Stimulated activated memory B cell treated with anti-CD40 and anti-IgM and Interleukin-4, amounts not matched to agents 10 μg/mL and 1 μg/mL and 100 μg/mL, for 72 hours (primary cell): ENCODE data around the gene PROB1.
"Not testable (repeated sequence)": the region's sequence is repeated elsewhere in the genome, so short reads cannot be mapped to it uniquely, and the experiment has no call there.

Experiments
- ATAC-seq: fragments of 150-1000 bp; cut with Tn5 transposase; 2 replicates; pipeline ENCODE4 v1.10.0; 2021
- H3K27ac Mint-ChIP-seq: one replicate; pipeline ENCODE4 v1.8.0; 2022; ENCODE audit warnings: mild to moderate bottlenecking, mixed read lengths
- H3K27me3 Mint-ChIP-seq: one replicate; pipeline ENCODE4 v1.8.0; 2022; ENCODE audit warnings: mixed read lengths
- H3K36me3 Mint-ChIP-seq: one replicate; pipeline ENCODE4 v1.8.0; 2022; ENCODE audit warnings: mixed read lengths
- H3K4me1 Mint-ChIP-seq: one replicate; pipeline ENCODE4 v1.8.0; 2022; ENCODE audit warnings: mixed read lengths
- H3K4me3 Mint-ChIP-seq: one replicate; pipeline ENCODE4 v1.8.0; 2022; ENCODE audit warnings: mild to moderate bottlenecking, moderate library complexity, mixed read lengths
- H3K9me3 Mint-ChIP-seq: one replicate; pipeline ENCODE4 v1.8.0; 2022; ENCODE audit warnings: mixed read lengths

PROB1 gene

GRCh38 chr5:139379626-139380449 lies 15.1 kb downstream of the PROB1 start:
- no peaks in the 10 kb centered on the region for H3K9me3 Mint-ChIP-seq
- H3K4me3 Mint-ChIP-seq: no peak overlapping the region
- H3K36me3 Mint-ChIP-seq: peaks cover 18% of the 10 kb centered on the region
- no peak for ATAC-seq
- peaks cover 44% of the 10 kb centered on the region for H3K4me1 Mint-ChIP-seq
- H3K27ac Mint-ChIP-seq: no peak overlapping the region
- no peaks in the 10 kb centered on the region for H3K27me3 Mint-ChIP-seq

DNA sequence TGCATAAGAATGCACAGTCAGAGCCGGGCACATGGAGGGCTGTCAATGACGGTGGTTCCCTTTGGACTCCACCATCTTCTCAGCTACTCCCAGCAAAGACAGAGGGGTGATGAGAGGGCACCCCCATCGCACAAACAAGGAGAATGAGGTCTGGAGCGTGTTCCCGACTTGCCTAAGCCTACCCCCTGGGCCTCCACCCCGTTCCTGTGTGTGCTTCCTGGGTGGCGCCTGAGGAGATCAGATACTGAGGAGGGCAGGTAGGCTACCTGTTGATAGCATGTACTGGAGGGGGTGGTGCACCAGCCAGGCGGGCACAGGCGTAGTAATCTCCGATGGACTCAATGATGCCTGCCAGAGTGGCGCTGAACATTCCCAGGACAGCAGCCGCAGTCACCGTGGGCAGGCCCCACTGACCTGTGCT lies 16.0 kb downstream of the PROB1 start:
- H3K27ac Mint-ChIP-seq: no peak overlapping the region
- peaks cover 19% of the 10 kb centered on the region for H3K36me3 Mint-ChIP-seq
- no peak for ATAC-seq
- H3K4me3 Mint-ChIP-seq: no peak overlapping the region
- H3K9me3 Mint-ChIP-seq: no peaks in the 10 kb centered on the region
- peaks cover 36% of the 10 kb centered on the region for H3K4me1 Mint-ChIP-seq
- no peaks in the 10 kb centered on the region for H3K27me3 Mint-ChIP-seq

- peak; percentile 13 for ATAC-seq
- H3K9me3 Mint-ChIP-seq: no peaks in the 10 kb centered on the region
- no peaks in the 10 kb centered on the region for H3K27me3 Mint-ChIP-seq
- peaks cover 24% of the 10 kb centered on the region for H3K36me3 Mint-ChIP-seq
- peaks cover 30% of the 10 kb centered on the region for H3K4me1 Mint-ChIP-seq
- no peak overlapping the region for H3K4me3 Mint-ChIP-seq
- no peak overlapping the region for H3K27ac Mint-ChIP-seq
Measured at GRCh38 chr5:139378101-139378825, 16.6 kb downstream of the PROB1 start.

DNA sequence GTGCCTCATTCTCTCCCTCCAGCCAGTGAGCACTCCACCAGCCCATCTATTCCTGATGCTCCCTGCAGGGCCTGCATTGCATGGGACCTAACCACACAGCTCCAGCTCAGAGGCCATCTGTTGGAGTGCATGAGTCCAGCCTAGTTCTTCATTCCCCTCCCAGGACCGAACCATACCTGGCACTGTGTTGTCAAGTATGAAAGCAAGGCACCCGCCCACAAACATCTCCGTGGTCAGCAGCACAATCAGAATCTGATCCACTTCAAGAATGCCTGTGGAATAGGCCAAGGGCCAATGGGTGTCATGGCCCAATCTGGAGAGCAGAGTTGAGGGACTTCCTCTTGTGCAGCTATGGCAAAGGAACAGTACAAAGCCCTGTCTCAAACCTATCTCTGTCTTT lies 17.7 kb downstream of the PROB1 start:
- H3K9me3 Mint-ChIP-seq: no peaks in the 10 kb centered on the region
- H3K27ac Mint-ChIP-seq: no peak overlapping the region
- H3K4me1 Mint-ChIP-seq: peaks cover 22% of the 10 kb centered on the region
- ATAC-seq: no peak
- H3K27me3 Mint-ChIP-seq: no peaks in the 10 kb centered on the region
- H3K36me3 Mint-ChIP-seq: peaks cover 27% of the 10 kb centered on the region
- H3K4me3 Mint-ChIP-seq: no peak overlapping the region

DNA sequence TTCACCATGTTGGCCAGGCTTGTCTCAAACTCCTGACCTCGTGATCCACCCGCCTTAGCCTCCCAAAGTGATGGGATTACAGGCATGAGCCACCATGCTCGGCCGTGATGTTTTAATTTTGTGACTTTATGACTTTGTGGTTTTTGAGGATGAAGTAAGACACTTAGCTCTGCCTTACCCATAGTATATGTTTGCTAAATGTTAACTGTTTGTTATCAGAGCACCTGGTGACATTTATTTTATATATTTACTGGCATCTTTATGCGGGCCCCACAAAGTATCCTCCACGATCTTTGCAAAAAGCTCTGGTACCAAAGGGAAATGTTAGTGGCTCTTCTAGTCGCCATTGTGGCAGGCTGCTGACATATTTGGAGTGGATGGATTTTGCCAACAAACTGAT lies 18.5 kb downstream of the PROB1 start:
- no peak overlapping the region for H3K4me3 Mint-ChIP-seq
- no peak for ATAC-seq
- no peaks in the 10 kb centered on the region for H3K27me3 Mint-ChIP-seq
- no peak overlapping the region for H3K27ac Mint-ChIP-seq
- no peaks in the 10 kb centered on the region for H3K9me3 Mint-ChIP-seq
- peaks cover 33% of the 10 kb centered on the region for H3K36me3 Mint-ChIP-seq
- H3K4me1 Mint-ChIP-seq: peaks cover 17% of the 10 kb centered on the region

- Mint-ChIP-seq H3K27me3 (no peaks in the 10 kb centered on the region), H3K27ac (no peak overlapping the region), H3K9me3 (no peaks in the 10 kb centered on the region), H3K4me1 (peaks cover 15% of the 10 kb centered on the region), H3K4me3 (no peak overlapping the region), H3K36me3 (peaks cover 33% of the 10 kb centered on the region)
- no peak for ATAC-seq
Measured at GRCh38 chr5:139374909-139375308, 20.0 kb downstream of the PROB1 start.

GRCh38 chr5:139371482-139372435 lies 23.1 kb downstream of the PROB1 start:
- Mint-ChIP-seq H3K36me3 (peaks cover 28% of the 10 kb centered on the region), H3K27ac (no peak overlapping the region), H3K4me3 (no peak overlapping the region), H3K9me3 (no peaks in the 10 kb centered on the region), H3K27me3 (no peaks in the 10 kb centered on the region), H3K4me1 (no peaks in the 10 kb centered on the region)
- no peak for ATAC-seq

GRCh38 chr5:139369181-139369580 lies 25.7 kb downstream of the PROB1 start:
- peaks cover 23% of the 10 kb centered on the region for H3K36me3 Mint-ChIP-seq
- no peaks in the 10 kb centered on the region for H3K4me1 Mint-ChIP-seq
- no peaks in the 10 kb centered on the region for H3K9me3 Mint-ChIP-seq
- ATAC-seq: no peak
- no peak overlapping the region for H3K4me3 Mint-ChIP-seq
- H3K27me3 Mint-ChIP-seq: no peaks in the 10 kb centered on the region
- no peak overlapping the region for H3K27ac Mint-ChIP-seq

DNA sequence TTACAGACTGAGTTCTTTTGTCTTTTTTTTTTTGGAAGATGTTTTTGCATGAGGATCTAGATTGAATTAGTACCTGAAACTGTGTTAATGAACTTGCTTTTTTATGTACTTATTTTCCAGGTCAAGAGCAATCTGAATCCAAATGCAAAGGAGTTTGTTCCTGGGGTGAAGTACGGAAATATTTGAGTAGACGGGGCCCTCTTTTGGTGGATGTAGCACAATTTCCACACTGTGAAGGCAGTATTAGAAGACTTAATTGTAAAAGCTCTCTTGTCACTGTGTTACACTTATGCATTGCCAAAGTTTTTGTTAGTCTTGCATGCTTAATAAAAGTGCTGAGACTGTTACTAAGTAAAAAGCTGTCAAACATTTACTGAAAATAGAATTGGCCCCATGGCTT lies 26.3 kb downstream of the PROB1 start:
- Mint-ChIP-seq H3K27ac (peak overlapping the region; percentile 34), H3K36me3 (peaks cover 27% of the 10 kb centered on the region), H3K9me3 (no peaks in the 10 kb centered on the region), H3K4me3 (no peak overlapping the region), H3K4me1 (peaks cover 5% of the 10 kb centered on the region), H3K27me3 (no peaks in the 10 kb centered on the region)
- no peak for ATAC-seq

DNA sequence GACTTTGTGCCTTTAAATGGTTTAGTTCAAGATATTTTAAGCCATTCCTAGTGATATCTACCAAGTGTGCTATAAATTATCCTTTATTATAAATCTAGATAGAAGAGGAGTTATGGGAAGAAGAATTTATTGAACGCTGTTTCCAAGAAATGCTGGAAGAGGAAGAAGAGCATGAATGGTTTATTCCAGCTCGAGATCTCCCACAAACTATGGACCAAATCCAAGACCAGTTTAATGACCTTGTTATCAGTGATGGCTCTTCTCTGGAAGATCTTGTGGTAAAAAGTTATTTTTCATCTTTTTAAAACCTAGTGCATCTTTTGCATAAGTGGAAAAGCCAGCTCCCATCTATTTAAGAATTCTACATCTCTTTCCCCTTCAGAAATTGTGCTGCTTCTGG lies 30.4 kb downstream of the PROB1 start:
- peaks cover 14% of the 10 kb centered on the region for H3K4me1 Mint-ChIP-seq
- H3K27ac Mint-ChIP-seq: no peak overlapping the region
- no peaks in the 10 kb centered on the region for H3K9me3 Mint-ChIP-seq
- H3K36me3 Mint-ChIP-seq: peaks cover 20% of the 10 kb centered on the region
- H3K27me3 Mint-ChIP-seq: no peaks in the 10 kb centered on the region
- ATAC-seq: no peak
- no peak overlapping the region for H3K4me3 Mint-ChIP-seq

DNA sequence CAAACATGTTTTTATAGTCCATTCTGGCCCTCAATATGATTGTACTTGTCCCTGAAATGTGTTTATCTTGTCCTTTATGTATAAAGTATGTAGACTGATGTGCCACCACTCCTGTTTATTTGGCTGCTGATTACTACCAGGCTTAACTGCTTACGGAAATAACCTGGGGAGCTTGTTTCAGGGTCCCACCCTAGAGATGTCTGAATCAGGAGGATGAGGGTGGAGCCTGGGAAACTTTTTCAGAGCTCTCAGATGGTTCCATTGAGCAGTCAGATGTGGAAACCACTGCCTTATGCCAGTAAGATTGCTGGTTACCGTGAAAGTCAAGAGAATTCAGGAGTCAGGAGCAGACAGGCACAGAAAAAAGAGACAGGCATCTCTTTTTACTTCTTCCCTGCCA lies 31.0 kb downstream of the PROB1 start:
- H3K9me3 Mint-ChIP-seq: no peaks in the 10 kb centered on the region
- no peak for ATAC-seq
- peaks cover 14% of the 10 kb centered on the region for H3K4me1 Mint-ChIP-seq
- H3K27me3 Mint-ChIP-seq: no peaks in the 10 kb centered on the region
- H3K36me3 Mint-ChIP-seq: peaks cover 20% of the 10 kb centered on the region
- no peak overlapping the region for H3K4me3 Mint-ChIP-seq
- no peak overlapping the region for H3K27ac Mint-ChIP-seq

GRCh38 chr5:139361835-139362429 lies 33.0 kb downstream of the PROB1 start:
- no peaks in the 10 kb centered on the region for H3K27me3 Mint-ChIP-seq
- no peaks in the 10 kb centered on the region for H3K9me3 Mint-ChIP-seq
- H3K4me3 Mint-ChIP-seq: no peak overlapping the region
- no peak overlapping the region for H3K27ac Mint-ChIP-seq
- H3K36me3 Mint-ChIP-seq: peaks cover 21% of the 10 kb centered on the region
- peaks cover 22% of the 10 kb centered on the region for H3K4me1 Mint-ChIP-seq
- no peak for ATAC-seq

DNA sequence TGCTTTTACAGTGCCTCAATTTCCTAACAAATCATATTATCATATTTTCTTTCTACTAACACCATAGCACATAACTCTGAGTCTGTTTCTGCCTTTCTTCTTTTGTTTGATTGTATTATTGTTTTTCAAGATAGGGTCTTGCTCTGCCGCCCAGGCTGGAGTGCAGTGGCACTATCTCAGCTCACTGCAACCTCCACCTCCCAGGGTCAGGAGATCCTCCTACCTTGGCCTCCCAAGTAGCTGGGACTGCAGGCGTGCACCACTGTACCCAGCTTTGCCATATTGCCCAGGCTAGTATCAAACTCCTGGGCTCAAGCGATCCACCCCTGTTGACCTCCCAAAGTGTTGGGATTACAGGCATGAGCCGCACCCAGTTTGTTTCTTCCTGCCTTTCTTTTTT lies 34.5 kb downstream of the PROB1 start:
- Mint-ChIP-seq H3K36me3 (peaks cover 21% of the 10 kb centered on the region), H3K4me3 (no peak overlapping the region), H3K27me3 (no peaks in the 10 kb centered on the region), H3K9me3 (no peaks in the 10 kb centered on the region), H3K27ac (no peak overlapping the region), H3K4me1 (peaks cover 22% of the 10 kb centered on the region)
- no peak for ATAC-seq

GRCh38 chr5:139358064-139358463 lies 36.8 kb downstream of the PROB1 start:
- Mint-ChIP-seq H3K36me3 (peaks cover 17% of the 10 kb centered on the region), H3K4me1 (peaks cover 25% of the 10 kb centered on the region), H3K27ac (peak overlapping the region; percentile 14), H3K4me3 (no peak overlapping the region), H3K9me3 (no peaks in the 10 kb centered on the region), H3K27me3 (no peaks in the 10 kb centered on the region)
- ATAC-seq: no peak

- not testable (repeated sequence) for ATAC-seq, H3K4me3 Mint-ChIP-seq, H3K9me3 Mint-ChIP-seq, H3K27me3 Mint-ChIP-seq, H3K27ac Mint-ChIP-seq
- H3K36me3 Mint-ChIP-seq: peaks cover 17% of the 10 kb centered on the region
- H3K4me1 Mint-ChIP-seq: peaks cover 24% of the 10 kb centered on the region
Measured at GRCh38 chr5:139355900-139356299, 39.0 kb downstream of the PROB1 start.
